IMR-90 (cell line): ENCODE measurements around the gene STUM.

Experiments used
- FOS ChIP-seq: fragments of 150-350 bp; IDR thresholded peaks from 2 replicates; pipeline ENCODE4 v1.6.1; 2016; ENCODE audit warnings: low read depth, low read length
- RFX5 ChIP-seq: IDR thresholded peaks from 2 replicates; pipeline ENCODE4 v1.8.0; 2012; ENCODE audit warnings: low read depth, mild to moderate bottlenecking, low read length, moderate library complexity

DNA sequence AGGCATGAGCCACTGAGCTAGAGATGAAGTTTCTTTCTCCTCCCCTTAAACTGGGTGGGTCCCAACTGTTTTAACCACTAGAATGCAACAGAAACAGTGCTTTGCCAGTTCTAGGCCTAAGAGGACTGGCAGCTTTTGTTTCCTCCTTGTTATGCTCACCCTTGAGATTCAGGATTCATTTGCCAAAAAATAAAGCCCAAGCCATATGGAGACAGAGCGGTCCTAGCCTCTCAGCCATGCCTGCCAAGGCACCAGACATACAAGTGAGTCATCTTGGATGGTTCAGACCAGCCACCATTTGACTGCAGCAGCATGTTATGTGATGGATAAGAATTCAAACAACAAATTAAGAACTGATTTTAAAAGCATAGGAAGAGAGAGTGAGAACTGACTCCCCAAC, 38.1 kb upstream of the STUM start:
- no peak for TF ChIP-seq FOS
- no peak for TF ChIP-seq RFX5
